OCI-LY7 (cell line): Measurements from ENCODE around the gene C1orf21. TPM values are rescaled to one million over a fixed set of nuclear protein-coding genes. Genes with fewer than 3 reads are reported as not detected.

Experiments
- BruUV-seq: library from RNA; stranded (reverse); fragments of 400-500 nt; replicated peaks from 2 replicates; lab custom pipeline; 2021; lab: Mats Ljungman, UMichigan
- CTCF ChIA-PET: fragments of 300-600 bp; sonication (Branson Sonifier 250); formaldehyde crosslinking; loops from one replicate; lab custom pipeline; 2022; ENCODE audit warnings: antibody characterized with exemption; ENCODE audit not compliant: unreplicated experiment; lab: Charles Lee
- POLR2A ChIA-PET: fragments of 300-600 bp; sonication (Branson Sonifier 250); formaldehyde crosslinking; loops from one replicate; lab custom pipeline; 2022; ENCODE audit warnings: antibody characterized with exemption; lab: Charles Lee
- DNase-seq: peaks from one replicate; pipeline ENCODE4 v3.0.0-alpha.2; 2015; ENCODE audit warnings: low spot score
- H2AFZ ChIP-seq: fragments of 200-600 bp; sonication (generic), shearing (Covaris generic); 2 replicates; pipeline ENCODE4 v1.6.1; 2014; ENCODE audit warnings: mild to moderate bottlenecking, antibody characterized with exemption, low read length, moderate library complexity
- H3K27ac ChIP-seq: fragments of 200-600 bp; sonication (generic); 2 replicates; pipeline ENCODE4 v1.5.1; 2014; ENCODE audit warnings: mixed run types, low read depth, mild to moderate bottlenecking, moderate library complexity, low read length, inconsistent platforms; ENCODE audit not compliant: poor library complexity, severe bottlenecking
- H3K36me3 ChIP-seq: fragments of 200-600 bp; sonication (generic); 2 replicates; pipeline ENCODE4 v1.6.1; 2014; ENCODE audit warnings: mild to moderate bottlenecking, antibody characterized with exemption, low read length, moderate library complexity, mixed read lengths; ENCODE audit not compliant: insufficient read depth
- H3K4me1 ChIP-seq: fragments of 200-600 bp; sonication (generic); 2 replicates; pipeline ENCODE4 v1.5.1; 2014; ENCODE audit warnings: mild to moderate bottlenecking, low read length; ENCODE audit not compliant: insufficient read depth, poor library complexity, severe bottlenecking
- H3K4me2 ChIP-seq: fragments of 200-600 bp; sonication (generic); 2 replicates; pipeline ENCODE4 v1.6.1; 2014; ENCODE audit warnings: mild to moderate bottlenecking, low read length
- H3K4me3 ChIP-seq: fragments of 200-600 bp; sonication (generic); 2 replicates; pipeline ENCODE4 v1.5.1; 2014; ENCODE audit warnings: mild to moderate bottlenecking, low read depth, low read length; ENCODE audit not compliant: poor library complexity, severe bottlenecking
- H3K79me2 ChIP-seq: fragments of 200-600 bp; sonication (generic); 2 replicates; pipeline ENCODE4 v1.6.1; 2016; ENCODE audit warnings: low read depth, mild to moderate bottlenecking, low read length, moderate library complexity, mixed read lengths; ENCODE audit not compliant: insufficient read depth
- H3K9me2 ChIP-seq: fragments of 200-600 bp; sonication (generic); 2 replicates; pipeline ENCODE4 v1.6.1; 2016; ENCODE audit warnings: mild to moderate bottlenecking, low read length, mixed read lengths; ENCODE audit not compliant: insufficient read depth
- H3K9me3 ChIP-seq: fragments of 200-600 bp; sonication (generic); 2 replicates; pipeline ENCODE4 v1.6.1; 2014; ENCODE audit warnings: mild to moderate bottlenecking, mixed run types, low read length, mixed read lengths
- H4K20me1 ChIP-seq: fragments of 200-600 bp; sonication (generic); 2 replicates; pipeline ENCODE4 v1.6.1; 2014; ENCODE audit warnings: mild to moderate bottlenecking, antibody characterized with exemption, low read length, moderate library complexity, mixed read lengths; ENCODE audit not compliant: insufficient read depth
- EZH2phosphoT487 ChIP-seq: fragments of 200-600 bp; sonication (generic); IDR thresholded peaks from 2 replicates; pipeline ENCODE4 v1.6.1; 2018; ENCODE audit warnings: low read depth, borderline replicate concordance, mild to moderate bottlenecking, mixed run types, antibody characterized with exemption, low read length, moderate library complexity, mixed read lengths
- intact Hi-C: fragments of 100-400 bp; cut with micrococcal nuclease; formaldehyde crosslinking; loops from one replicate; pipeline ENCODE4 v1.10.0; 2022; ENCODE audit not compliant: unreplicated experiment
- total RNA-seq, 2 experiments: library from RNA; depleted of rRNA in 1 of 2; stranded (reverse); fragments of >200 nt in 1 of 2; shearing (Covaris generic) in 1 of 2; gene quantifications; 2 replicates each; pipeline ENCODE4 v1.2.3, GENCODE V29; 2014 to 2022
- TF ChIP-seq, protein P1 (sequence below): fragments of 200-600 bp; sonication (generic); conservative IDR thresholded peaks from 2 replicates; pipeline ENCODE4 v1.5.1; 2014; ENCODE audit warnings: mild to moderate bottlenecking, antibody characterized with exemption, low read length, moderate library complexity, mixed read lengths

C1orf21 gene
- total RNA-seq, 2 experiments from 2014 or later: not detected

DNA sequence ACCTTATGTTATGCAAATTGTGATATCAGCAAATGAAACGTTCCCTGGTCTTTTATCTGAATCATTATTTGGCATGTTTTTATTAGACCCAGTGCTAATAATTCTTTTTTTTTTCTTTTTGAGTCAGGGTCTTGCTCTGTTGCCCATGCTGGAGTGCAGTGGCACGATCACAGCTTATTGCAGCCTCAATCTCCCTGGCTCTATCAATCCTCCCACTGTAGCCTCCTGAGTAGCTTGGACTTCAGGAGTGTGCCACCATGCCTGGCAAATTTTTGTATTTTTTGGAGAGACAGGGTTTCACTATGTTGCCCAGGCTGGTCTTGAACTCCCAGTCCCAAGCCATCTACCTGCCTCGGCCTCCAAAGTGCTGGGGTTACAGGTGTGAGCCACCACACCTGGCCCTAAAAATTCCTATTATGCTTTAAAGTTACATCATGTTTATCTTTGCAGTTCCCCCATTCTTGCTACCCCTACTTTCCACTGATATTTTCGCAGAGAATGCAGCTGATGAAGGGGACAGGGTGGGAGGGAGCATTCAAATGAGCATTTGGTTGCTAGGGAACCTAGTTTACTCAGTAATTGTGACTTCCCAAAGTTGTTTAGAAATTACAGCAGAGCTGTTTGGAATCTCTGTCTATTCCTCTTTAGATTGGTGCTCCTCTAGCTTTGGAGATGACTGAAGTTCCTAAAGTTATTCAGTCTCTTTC is 18.4 kb downstream of the C1orf21 start:
- no TSS peak for BruUV-seq
- no peaks in the 10 kb centered on the region for H3K9me3 ChIP-seq
- H4K20me1 ChIP-seq: no peaks in the 10 kb centered on the region
- H3K27ac ChIP-seq: no peak overlapping the region
- no peak for TF ChIP-seq EZH2phosphoT487
- TF ChIP-seq, protein P1, sequence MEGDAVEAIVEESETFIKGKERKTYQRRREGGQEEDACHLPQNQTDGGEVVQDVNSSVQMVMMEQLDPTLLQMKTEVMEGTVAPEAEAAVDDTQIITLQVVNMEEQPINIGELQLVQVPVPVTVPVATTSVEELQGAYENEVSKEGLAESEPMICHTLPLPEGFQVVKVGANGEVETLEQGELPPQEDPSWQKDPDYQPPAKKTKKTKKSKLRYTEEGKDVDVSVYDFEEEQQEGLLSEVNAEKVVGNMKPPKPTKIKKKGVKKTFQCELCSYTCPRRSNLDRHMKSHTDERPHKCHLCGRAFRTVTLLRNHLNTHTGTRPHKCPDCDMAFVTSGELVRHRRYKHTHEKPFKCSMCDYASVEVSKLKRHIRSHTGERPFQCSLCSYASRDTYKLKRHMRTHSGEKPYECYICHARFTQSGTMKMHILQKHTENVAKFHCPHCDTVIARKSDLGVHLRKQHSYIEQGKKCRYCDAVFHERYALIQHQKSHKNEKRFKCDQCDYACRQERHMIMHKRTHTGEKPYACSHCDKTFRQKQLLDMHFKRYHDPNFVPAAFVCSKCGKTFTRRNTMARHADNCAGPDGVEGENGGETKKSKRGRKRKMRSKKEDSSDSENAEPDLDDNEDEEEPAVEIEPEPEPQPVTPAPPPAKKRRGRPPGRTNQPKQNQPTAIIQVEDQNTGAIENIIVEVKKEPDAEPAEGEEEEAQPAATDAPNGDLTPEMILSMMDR: no peak
- CTCF ChIA-PET: no interaction called here
- POLR2A ChIA-PET: no interaction called here
- no peaks in the 10 kb centered on the region for H3K79me2 ChIP-seq
- no peak overlapping the region for H3K4me2 ChIP-seq
- no peak overlapping the region for H2AFZ ChIP-seq
- H3K9me2 ChIP-seq: no peaks in the 10 kb centered on the region
- no peak for DNase-seq
- no peaks in the 10 kb centered on the region for H3K36me3 ChIP-seq
- H3K4me3 ChIP-seq: no peak overlapping the region
- no peaks in the 10 kb centered on the region for H3K4me1 ChIP-seq
- intact Hi-C loops: no loop called here

DNA sequence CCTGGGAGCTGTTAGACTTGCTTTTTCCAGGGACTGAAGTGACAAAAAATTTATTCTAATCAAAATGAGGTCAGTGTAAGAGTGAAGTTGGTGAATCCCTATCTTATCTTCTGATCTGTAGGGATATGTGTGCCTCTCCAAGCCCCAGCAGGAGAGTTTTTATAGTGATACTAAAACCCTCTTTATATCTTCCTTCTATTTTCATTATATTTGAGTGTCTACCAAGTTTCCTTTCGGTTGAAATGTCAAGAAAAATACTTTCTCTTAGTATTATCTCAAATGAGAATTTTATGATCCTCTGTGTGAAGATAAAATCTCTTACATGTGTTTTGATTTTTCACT is 18.9 kb downstream of the C1orf21 start:
- Histone ChIP-seq H3K27ac (no peak overlapping the region), H3K4me2 (no peak overlapping the region), H3K36me3 (no peaks in the 10 kb centered on the region), H3K4me3 (no peak overlapping the region), H2AFZ (no peak overlapping the region), H3K9me3 (no peaks in the 10 kb centered on the region), H4K20me1 (no peaks in the 10 kb centered on the region), H3K9me2 (no peaks in the 10 kb centered on the region), H3K79me2 (no peaks in the 10 kb centered on the region), H3K4me1 (no peaks in the 10 kb centered on the region)
- no TSS peak for BruUV-seq
- DNase-seq: no peak
- TF ChIP-seq EZH2phosphoT487: no peak
- intact Hi-C loops: no loop called here
- CTCF ChIA-PET: no interaction called here
- POLR2A ChIA-PET: no interaction called here

DNA sequence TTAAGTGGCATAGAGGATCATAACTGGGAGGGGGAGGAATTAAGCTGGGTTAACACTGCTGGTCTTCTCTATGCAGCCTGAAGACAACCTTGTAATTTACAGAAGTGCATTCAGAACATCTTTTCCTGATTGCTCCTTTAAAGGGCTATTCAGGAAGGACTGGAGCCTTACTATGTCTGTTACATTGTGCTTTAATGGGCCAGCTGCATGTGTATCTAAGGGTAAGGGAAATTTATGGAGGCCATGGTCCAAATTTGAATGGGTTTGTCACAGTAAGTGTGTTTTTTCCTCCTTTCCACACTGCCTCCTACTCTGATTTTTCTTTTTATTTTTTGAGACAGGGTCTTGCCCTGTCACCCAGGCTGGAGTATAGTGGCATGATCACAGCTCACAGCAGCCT is 19.6 kb downstream of the C1orf21 start:
- H3K4me2 ChIP-seq: no peak overlapping the region
- no peaks in the 10 kb centered on the region for H3K4me1 ChIP-seq
- H4K20me1 ChIP-seq: no peaks in the 10 kb centered on the region
- no peaks in the 10 kb centered on the region for H3K36me3 ChIP-seq
- intact Hi-C loops: no loop called here
- H3K9me3 ChIP-seq: no peaks in the 10 kb centered on the region
- ChIA-PET CTCF (no interaction called here), POLR2A (no interaction called here)
- H2AFZ ChIP-seq: no peak overlapping the region
- H3K4me3 ChIP-seq: no peak overlapping the region
- TF ChIP-seq EZH2phosphoT487: no peak
- TF ChIP-seq, protein P1: no peak
- no peak for DNase-seq
- no TSS peak for BruUV-seq
- H3K27ac ChIP-seq: no peak overlapping the region
- H3K9me2 ChIP-seq: no peaks in the 10 kb centered on the region
- no peaks in the 10 kb centered on the region for H3K79me2 ChIP-seq
